OCI-LY1 (cell line): Measurements from ENCODE around the gene PLEK.

Experiments
- CTCF ChIP-seq: fragments of 200-600 bp; sonication (generic), shearing (Covaris generic); IDR thresholded peaks from 2 replicates; pipeline ENCODE4 v1.5.1; 2017; ENCODE audit warnings: mild to moderate bottlenecking, antibody characterized with exemption, low read length, moderate library complexity, mixed read lengths
- EZH2 ChIP-seq: fragments of 200-600 bp; sonication (generic), shearing (Covaris generic); IDR thresholded peaks from 2 replicates; pipeline ENCODE4 v1.8.0; 2017; ENCODE audit warnings: borderline replicate concordance, mixed run types, mild to moderate bottlenecking, antibody characterized with exemption, low read length, moderate library complexity, mixed read lengths

- TF ChIP-seq CTCF (no peak), EZH2 (no peak)
Observed at GRCh38 chr2:68368654-68369336, 3.7 kb downstream of the PLEK start.
